HepG2 (cell line): ENCODE data around the gene CASKIN2. TPM values are rescaled to one million over a fixed set of nuclear protein-coding genes. Genes with fewer than 3 reads are reported as not detected.

Source experiments
- BCL6 ChIP-seq: IDR thresholded peaks from 2 replicates; pipeline ENCODE4 v1.6.1; 2016; ENCODE audit warnings: missing genetic modification reagents, missing compliant biosample characterization
- BRCA1 ChIP-seq: sonication (generic); formaldehyde crosslinking; IDR thresholded peaks from 2 replicates; pipeline ENCODE4 v1.4.0; 2020; ENCODE audit warnings: missing genetic modification reagents
- HNF4A ChIP-seq: sonication (generic); formaldehyde crosslinking; IDR thresholded peaks from 2 replicates; pipeline ENCODE4 v1.4.0; 2020; ENCODE audit warnings: missing genetic modification reagents
- HNRNPK ChIP-seq: fragments of 200-400 bp; formaldehyde crosslinking; IDR thresholded peaks from 2 replicates; pipeline ENCODE4 v1.6.1; 2018; ENCODE audit warnings: low read length, low read depth, moderate library complexity, mild to moderate bottlenecking; ENCODE audit not compliant: poor library complexity, severe bottlenecking
- RORA ChIP-seq: sonication (generic); formaldehyde crosslinking; IDR thresholded peaks from 2 replicates; pipeline ENCODE4 v1.5.0; 2020; ENCODE audit warnings: mild to moderate bottlenecking, missing genetic modification reagents, moderate library complexity
- RXRB ChIP-seq: IDR thresholded peaks from 2 replicates; pipeline ENCODE4 v1.6.1; 2016; ENCODE audit warnings: borderline replicate concordance, missing genetic modification reagents, missing compliant biosample characterization
- SIN3B ChIP-seq: fragments of 150-350 bp; IDR thresholded peaks from 2 replicates; pipeline ENCODE4 v1.6.1; 2014; ENCODE audit warnings: low read length
- SP4 ChIP-seq: sonication (generic); formaldehyde crosslinking; IDR thresholded peaks from 2 replicates; pipeline ENCODE4 v1.8.1; 2023; ENCODE audit warnings: mild to moderate bottlenecking, missing genetic modification reagents
- SRF ChIP-seq: IDR thresholded peaks from 2 replicates; pipeline ENCODE4 v1.6.1; 2011; ENCODE audit warnings: mild to moderate bottlenecking, low read depth, low read length, moderate library complexity
- THAP11 ChIP-seq: IDR thresholded peaks from 2 replicates; pipeline ENCODE4 v1.6.1; 2016; ENCODE audit warnings: missing biosample characterization, missing genetic modification reagents
- polyA plus RNA-seq, 8 experiments: library from polyadenylated mRNA; depleted of rRNA in 3 of 8; stranded (reverse) in 7 of 8; unstranded in 1 of 8; fragments of >200 nt; fragmentation: Illumina TruSeq in 4 of 8; extraction: Trizol in 4 of 8; gene quantifications; 2 replicates each; pipeline versions ENCODE4 v1.2.1 to v1.2.3, GENCODE V29; 2011 to 2016; ENCODE audit warnings: low read depth in 4 of 8, missing spikeins in 1 of 8, mixed read lengths in 1 of 8; ENCODE audit not compliant: insufficient read depth in 1 of 8
- total RNA-seq, 5 experiments: library from RNA; depleted of rRNA; stranded (reverse); fragments of >200 nt; fragmentation: Illumina TruSeq; extraction: Trizol; gene quantifications; 2 replicates each; pipeline ENCODE4 v1.2.3, GENCODE V29; 2016; ENCODE audit warnings: low read depth in 1 of 5
- TF ChIP-seq, protein P1 (sequence below): IDR thresholded peaks from 2 replicates; pipeline ENCODE4 v1.6.1; 2016; ENCODE audit warnings: missing compliant biosample characterization, missing genetic modification reagents, borderline replicate concordance
- TF ChIP-seq, protein P2 (sequence below): IDR thresholded peaks from 2 replicates; pipeline ENCODE4 v1.6.1; 2016; ENCODE audit warnings: missing compliant biosample characterization, missing genetic modification reagents, borderline replicate concordance
- TF ChIP-seq, protein P3 (sequence below): sonication (generic); formaldehyde crosslinking; conservative IDR thresholded peaks from 2 replicates; pipeline ENCODE4 v1.8.0; 2022; ENCODE audit warnings: mild to moderate bottlenecking, moderate library complexity, missing genetic modification reagents
- TF ChIP-seq, protein P4 (sequence below): sonication (generic); formaldehyde crosslinking; IDR thresholded peaks from 2 replicates; pipeline ENCODE4 v1.5.1; 2020; ENCODE audit warnings: missing genetic modification reagents, mild to moderate bottlenecking, borderline replicate concordance
- TF ChIP-seq, protein P5 (sequence below): IDR thresholded peaks from 2 replicates; pipeline ENCODE4 v1.6.1; 2016
- TF ChIP-seq, protein P6 (sequence below): IDR thresholded peaks from 2 replicates; pipeline ENCODE4 v1.6.1; 2016; ENCODE audit warnings: low read depth, control low read depth
- TF ChIP-seq, protein P7 (sequence below): sonication (generic); formaldehyde crosslinking; IDR thresholded peaks from 2 replicates; pipeline ENCODE4 v1.4.0; 2020; ENCODE audit warnings: missing genetic modification reagents, mild to moderate bottlenecking, borderline replicate concordance

The CASKIN2 gene
- total and polyA plus RNA-seq, 2 of the 13 experiments (the other 11 are each of a cell fraction or from before 2014, with no cell fraction given), result 5.2 to 7.8 TPM

DNA sequence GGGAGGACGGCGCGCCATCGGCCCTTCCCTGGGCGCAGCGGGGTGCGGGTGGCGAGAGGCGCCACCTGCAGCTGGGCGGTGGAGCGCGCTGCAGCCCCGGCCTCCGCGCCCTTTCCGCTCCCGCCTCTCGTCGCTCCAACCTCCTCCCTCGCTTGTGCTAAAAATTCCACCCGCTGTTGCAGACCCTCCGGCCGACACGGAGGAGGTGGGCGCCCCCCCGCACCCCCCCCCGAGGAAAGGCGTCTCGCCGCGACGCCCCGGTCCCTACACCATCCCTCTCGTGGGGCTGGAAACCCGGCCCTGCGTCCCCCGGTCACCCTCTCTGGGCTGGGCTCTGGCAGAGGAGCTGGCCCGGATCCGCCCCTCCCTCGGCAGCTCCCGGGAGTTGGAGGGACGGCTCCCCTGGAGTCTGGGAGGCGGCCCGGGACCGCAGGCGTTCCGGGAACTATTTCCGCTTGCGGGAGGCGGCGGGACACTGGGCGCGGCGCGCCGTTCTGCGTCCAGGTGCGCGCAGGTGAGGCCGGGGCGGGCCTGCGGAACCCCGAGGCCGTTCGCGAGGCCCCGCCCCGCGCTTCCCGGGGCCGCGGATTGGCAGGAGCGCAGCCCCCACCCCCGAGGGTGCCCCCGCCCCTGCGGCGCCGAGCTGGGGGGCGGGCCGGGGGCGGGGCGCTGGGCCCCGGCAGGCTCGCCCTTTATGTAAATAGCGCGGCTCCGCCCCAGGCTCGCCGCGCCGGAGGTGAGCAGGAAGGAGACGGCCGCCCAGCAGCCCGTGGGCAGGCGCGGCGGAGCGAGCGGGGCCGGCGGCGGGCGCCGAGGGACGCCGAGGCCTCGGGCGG lies 9.9 kb upstream of the CASKIN2 start, which contains the start of gene LLGL2 (continued):
- peak; percentile 11; the same call in 1 of the 2 replicates for TF ChIP-seq THAP11 (CRISPR knock-in tag)
- TF ChIP-seq, protein P1, sequence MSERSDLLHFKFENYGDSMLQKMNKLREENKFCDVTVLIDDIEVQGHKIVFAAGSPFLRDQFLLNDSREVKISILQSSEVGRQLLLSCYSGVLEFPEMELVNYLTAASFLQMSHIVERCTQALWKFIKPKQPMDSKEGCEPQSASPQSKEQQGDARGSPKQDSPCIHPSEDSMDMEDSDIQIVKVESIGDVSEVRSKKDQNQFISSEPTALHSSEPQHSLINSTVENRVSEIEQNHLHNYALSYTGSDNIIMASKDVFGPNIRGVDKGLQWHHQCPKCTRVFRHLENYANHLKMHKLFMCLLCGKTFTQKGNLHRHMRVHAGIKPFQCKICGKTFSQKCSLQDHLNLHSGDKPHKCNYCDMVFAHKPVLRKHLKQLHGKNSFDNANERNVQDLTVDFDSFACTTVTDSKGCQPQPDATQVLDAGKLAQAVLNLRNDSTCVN (CRISPR knock-in tag), result peak; percentile 27; the same call in 1 of the 2 replicates
- TF ChIP-seq, protein P2, sequence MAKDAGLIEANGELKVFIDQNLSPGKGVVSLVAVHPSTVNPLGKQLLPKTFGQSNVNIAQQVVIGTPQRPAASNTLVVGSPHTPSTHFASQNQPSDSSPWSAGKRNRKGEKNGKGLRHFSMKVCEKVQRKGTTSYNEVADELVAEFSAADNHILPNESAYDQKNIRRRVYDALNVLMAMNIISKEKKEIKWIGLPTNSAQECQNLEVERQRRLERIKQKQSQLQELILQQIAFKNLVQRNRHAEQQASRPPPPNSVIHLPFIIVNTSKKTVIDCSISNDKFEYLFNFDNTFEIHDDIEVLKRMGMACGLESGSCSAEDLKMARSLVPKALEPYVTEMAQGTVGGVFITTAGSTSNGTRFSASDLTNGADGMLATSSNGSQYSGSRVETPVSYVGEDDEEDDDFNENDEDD (CRISPR knock-in tag), result peak; percentile 88; the same call in 1 of the 2 replicates
- TF ChIP-seq, protein P3, sequence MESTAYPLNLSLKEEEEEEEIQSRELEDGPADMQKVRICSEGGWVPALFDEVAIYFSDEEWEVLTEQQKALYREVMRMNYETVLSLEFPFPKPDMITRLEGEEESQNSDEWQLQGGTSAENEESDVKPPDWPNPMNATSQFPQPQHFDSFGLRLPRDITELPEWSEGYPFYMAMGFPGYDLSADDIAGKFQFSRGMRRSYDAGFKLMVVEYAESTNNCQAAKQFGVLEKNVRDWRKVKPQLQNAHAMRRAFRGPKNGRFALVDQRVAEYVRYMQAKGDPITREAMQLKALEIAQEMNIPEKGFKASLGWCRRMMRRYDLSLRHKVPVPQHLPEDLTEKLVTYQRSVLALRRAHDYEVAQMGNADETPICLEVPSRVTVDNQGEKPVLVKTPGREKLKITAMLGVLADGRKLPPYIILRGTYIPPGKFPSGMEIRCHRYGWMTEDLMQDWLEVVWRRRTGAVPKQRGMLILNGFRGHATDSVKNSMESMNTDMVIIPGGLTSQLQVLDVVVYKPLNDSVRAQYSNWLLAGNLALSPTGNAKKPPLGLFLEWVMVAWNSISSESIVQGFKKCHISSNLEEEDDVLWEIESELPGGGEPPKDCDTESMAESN (CRISPR knock-in tag), result peak; percentile 56
- TF ChIP-seq, protein P4, sequence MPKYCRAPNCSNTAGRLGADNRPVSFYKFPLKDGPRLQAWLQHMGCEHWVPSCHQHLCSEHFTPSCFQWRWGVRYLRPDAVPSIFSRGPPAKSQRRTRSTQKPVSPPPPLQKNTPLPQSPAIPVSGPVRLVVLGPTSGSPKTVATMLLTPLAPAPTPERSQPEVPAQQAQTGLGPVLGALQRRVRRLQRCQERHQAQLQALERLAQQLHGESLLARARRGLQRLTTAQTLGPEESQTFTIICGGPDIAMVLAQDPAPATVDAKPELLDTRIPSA (CRISPR knock-in tag), result peak; percentile 94; the same call in 1 of the 2 replicates
- TF ChIP-seq SIN3B, result no peak
- no peak for TF ChIP-seq BRCA1 (CRISPR knock-in tag)
- peak; percentile 56 for TF ChIP-seq SP4 (CRISPR knock-in tag)
- TF ChIP-seq HNRNPK, result peak; percentile 76
- peak; percentile 47; the same call in 1 of the 2 replicates for TF ChIP-seq BCL6 (CRISPR knock-in tag)
- TF ChIP-seq HNF4A (CRISPR knock-in tag), result 0 out of 2 replicates have a peak, but pooled peaks have one; percentile 3
- TF ChIP-seq, protein P5, sequence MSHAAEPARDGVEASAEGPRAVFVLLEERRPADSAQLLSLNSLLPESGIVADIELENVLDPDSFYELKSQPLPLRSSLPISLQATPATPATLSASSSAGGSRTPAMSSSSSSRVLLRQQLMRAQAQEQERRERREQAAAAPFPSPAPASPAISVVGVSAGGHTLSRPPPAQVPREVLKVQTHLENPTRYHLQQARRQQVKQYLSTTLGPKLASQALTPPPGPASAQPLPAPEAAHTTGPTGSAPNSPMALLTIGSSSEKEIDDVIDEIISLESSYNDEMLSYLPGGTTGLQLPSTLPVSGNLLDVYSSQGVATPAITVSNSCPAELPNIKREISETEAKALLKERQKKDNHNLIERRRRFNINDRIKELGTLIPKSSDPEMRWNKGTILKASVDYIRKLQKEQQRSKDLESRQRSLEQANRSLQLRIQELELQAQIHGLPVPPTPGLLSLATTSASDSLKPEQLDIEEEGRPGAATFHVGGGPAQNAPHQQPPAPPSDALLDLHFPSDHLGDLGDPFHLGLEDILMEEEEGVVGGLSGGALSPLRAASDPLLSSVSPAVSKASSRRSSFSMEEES, result no peak
- peak; percentile 30; the same call in 1 of the 2 replicates for TF ChIP-seq RXRB
- TF ChIP-seq, protein P6, sequence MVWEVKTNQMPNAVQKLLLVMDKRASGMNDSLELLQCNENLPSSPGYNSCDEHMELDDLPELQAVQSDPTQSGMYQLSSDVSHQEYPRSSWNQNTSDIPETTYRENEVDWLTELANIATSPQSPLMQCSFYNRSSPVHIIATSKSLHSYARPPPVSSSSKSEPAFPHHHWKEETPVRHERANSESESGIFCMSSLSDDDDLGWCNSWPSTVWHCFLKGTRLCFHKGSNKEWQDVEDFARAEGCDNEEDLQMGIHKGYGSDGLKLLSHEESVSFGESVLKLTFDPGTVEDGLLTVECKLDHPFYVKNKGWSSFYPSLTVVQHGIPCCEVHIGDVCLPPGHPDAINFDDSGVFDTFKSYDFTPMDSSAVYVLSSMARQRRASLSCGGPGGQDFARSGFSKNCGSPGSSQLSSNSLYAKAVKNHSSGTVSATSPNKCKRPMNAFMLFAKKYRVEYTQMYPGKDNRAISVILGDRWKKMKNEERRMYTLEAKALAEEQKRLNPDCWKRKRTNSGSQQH (CRISPR knock-in tag), result peak; percentile 80
- TF ChIP-seq, protein P7, sequence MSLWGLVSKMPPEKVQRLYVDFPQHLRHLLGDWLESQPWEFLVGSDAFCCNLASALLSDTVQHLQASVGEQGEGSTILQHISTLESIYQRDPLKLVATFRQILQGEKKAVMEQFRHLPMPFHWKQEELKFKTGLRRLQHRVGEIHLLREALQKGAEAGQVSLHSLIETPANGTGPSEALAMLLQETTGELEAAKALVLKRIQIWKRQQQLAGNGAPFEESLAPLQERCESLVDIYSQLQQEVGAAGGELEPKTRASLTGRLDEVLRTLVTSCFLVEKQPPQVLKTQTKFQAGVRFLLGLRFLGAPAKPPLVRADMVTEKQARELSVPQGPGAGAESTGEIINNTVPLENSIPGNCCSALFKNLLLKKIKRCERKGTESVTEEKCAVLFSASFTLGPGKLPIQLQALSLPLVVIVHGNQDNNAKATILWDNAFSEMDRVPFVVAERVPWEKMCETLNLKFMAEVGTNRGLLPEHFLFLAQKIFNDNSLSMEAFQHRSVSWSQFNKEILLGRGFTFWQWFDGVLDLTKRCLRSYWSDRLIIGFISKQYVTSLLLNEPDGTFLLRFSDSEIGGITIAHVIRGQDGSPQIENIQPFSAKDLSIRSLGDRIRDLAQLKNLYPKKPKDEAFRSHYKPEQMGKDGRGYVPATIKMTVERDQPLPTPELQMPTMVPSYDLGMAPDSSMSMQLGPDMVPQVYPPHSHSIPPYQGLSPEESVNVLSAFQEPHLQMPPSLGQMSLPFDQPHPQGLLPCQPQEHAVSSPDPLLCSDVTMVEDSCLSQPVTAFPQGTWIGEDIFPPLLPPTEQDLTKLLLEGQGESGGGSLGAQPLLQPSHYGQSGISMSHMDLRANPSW (CRISPR knock-in tag), result no peak
- TF ChIP-seq SRF, result no peak
- no peak for TF ChIP-seq RORA (CRISPR knock-in tag)
